Activated T-helper 1 cell treated with Interleukin-2 at 50 U/mL for 16 hours (primary cell): ENCODE data around the gene VMAC.
"Not testable (repeated sequence)": the region's sequence is repeated elsewhere in the genome, so short reads cannot be mapped to it uniquely, and the experiment has no call there.

Source experiments
- DNase-seq: peaks from one replicate; pipeline ENCODE4 v3.0.0-alpha.2; 2020; ENCODE audit warnings: low read depth

VMAC gene

DNA sequence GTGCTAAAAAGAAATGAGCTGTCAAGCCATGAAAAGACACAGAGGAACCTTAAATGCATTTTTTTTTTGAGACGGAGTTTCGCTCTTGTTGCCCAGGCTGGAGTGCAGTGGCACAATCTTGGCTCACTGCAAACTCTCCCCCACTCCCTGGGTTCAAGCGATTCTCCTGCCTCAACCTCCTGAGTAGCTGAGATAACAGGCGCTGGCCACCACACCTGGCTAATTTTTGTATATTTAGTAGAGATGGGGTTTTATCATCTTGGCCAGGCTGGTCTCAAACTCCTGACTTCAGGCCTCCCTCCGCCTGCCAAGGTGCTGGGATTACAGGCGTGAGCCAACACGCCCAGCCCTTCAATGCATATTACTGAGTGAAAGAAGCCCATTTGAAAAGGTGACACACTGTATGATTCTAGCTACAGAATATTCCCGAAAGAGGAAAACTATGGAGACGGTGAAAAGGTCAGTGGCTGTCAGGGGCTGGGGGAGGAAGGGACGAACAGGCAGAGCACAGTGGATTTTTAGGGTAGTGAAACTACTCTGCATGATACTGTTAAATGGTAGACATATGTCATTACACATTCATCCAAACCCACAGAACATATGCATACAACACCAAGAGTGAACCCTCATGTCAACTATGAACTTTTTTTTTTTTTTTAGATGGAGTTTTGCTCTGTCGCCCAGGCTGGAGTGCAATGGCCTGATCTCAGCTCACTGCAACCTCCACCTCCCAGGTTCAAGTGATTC is 20.4 kb upstream of the VMAC start:
- DNase-seq = not testable (repeated sequence)

DNA sequence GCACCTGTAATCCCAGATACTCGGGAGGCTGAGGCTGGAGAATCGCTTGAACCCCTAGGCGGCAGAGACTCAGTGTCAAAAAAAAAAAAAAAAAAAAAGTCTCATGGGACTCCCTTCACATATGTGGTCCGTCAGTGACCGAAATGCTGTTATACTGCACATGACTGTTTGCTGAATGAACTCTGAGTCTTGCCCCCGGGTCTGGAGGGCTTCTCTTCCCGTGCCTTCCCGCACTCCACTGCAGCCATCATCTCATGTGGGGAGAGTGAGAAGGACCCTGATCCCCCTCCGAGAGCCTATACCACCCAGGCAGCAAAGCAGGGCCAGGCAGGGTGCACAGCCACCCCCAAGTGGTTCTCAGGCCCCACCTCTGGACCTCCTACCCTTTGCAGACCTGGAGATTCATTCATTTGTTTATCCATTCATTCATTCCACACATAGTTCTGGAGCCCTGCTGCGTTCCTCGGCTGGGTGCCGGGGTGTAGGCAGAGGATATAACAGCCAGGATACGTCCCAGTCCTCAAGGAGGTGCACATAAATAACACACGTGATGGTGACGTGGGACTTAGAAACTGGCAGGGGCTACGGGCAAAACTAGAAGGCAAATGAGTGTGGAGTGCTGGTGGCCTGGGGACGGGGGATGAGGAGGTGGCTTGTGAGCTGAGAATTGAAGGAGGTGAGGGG is 15.2 kb upstream of the VMAC start:
- DNase-seq = no peak

DNA sequence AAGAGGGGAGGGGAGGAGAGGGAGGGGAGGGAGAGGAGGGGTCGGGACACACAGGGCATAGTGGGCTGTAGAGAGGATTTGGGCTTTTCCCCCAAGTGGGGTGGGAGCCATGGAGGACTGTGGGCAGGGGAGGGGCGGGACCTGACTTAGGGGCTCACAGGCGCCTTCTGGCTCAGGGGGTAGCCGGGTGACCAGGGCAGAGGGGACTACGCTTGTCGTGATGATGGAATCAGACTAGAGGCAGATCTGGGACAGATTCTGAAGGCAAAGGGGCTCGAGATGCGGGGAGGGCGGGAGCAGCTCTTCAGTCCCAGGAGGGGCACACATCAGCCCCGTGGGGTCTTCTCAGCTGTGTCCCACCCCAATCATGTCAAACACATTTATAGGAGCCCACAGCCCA is 14.6 kb upstream of the VMAC start:
- no peak for DNase-seq

DNA sequence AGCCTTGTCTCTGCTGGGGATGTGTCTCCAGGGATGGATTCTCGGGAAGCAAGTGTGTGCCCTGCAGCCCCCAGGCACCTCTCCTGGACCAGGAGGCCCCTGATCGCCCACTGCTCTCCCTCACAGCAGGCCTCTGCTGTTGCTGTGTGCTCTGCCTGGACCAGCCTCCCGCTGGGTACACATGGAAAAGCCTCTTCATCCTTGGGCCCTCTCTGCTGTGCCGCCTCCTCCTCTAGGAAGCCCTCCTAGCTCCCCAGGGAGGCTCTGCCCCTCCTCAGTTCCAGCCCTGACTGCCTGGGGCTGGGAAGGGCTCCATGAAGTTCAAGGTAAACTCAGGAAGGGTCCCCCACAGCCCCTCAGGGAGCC is 13.1 kb upstream of the VMAC start:
- no peak for DNase-seq

DNA sequence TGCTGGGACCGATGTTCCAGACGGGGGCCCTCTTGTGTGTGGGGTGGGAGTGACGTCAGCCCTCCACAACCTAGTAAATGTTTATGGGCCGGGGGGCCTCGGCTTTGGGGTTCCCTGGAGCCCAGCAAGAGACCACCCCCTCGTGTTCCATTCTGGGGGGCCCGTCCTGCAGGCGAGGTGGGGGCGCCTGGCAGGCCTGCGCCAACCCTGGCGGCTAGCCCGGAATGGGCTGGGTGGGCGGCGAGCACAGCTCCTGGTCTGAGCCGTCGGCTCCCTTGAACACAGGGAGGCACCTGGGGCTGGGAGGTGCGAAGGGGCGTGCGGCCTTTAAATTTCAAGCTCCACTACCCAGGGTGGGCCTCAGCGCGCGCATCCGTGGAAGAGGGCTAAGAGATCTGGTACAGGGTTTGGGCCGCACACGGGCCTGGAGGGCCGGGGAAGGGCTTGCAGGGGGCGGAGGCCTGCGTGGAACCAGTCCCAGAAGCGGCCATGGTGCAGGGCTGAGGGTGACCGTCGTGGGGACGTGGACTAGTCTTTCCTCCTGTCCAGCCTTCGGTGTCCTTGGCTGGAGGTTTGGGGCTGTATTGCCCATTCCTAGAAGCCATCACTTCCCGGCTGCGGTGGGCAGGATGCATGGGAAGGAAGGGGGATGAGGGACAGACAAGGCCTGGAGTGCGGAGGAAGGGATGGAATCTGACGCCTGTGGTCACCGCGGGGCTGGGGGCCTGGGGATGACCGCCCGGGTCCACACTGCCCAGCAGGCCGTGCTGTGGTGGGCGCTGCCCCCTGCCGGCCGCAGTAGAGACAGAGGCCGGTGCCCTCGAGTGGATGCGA is 12.5 kb upstream of the VMAC start:
- DNase-seq = no peak

DNA sequence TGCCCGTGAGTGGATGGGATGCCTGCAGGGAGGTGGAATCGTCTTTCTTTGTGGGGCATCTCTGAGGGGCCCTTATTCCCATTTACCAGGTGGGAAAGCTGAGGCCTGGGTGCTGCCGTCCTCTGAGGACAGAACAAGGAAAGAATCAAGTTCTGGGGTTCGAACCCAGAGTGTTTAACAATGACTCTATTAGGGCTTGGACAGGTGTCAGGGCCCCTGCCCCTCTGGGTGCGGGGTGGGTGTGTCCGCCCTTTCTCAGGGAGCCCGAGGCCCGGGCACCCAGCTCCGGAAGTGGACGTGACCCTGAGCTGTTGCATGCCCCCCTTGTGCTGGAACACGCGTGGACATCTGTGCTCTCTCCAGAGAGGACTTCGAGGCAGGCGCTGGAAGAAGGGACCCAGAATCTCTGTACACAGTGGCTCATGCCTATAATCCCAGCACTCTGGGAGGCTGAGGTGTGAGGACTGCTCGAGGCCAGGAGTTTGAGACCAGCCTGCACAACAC is 11.8 kb upstream of the VMAC start:
- DNase-seq = no peak

DNA sequence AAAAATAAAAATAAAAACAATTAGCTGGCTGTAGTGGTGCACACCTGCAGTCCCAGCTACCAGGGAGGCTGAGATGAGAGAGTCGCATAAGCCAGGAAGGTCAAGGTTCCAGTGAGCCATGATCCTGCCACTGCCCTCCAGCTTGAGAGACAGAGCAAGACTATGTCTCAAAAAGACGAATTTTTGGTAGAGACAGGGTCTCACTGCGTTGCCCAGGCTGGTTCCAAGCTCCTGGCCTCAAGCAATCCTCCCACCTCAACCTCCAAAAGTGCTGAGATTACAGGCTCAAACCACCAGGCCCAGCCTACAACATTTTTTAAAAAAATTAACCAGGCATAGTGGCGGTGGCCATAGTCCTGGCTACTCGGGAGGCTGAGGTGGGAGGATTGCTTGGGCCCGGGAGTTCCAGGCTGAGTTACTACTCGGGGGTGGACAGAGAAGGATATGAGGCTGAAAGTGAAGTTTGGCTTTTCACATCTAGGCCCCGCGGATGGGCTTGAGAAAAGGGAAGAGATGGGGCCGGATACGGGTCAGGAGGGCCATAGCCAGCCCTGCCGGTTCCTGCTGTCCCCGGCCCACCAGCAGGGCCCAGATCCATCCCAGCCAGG is 11.3 kb upstream of the VMAC start:
- no peak for DNase-seq

DNA sequence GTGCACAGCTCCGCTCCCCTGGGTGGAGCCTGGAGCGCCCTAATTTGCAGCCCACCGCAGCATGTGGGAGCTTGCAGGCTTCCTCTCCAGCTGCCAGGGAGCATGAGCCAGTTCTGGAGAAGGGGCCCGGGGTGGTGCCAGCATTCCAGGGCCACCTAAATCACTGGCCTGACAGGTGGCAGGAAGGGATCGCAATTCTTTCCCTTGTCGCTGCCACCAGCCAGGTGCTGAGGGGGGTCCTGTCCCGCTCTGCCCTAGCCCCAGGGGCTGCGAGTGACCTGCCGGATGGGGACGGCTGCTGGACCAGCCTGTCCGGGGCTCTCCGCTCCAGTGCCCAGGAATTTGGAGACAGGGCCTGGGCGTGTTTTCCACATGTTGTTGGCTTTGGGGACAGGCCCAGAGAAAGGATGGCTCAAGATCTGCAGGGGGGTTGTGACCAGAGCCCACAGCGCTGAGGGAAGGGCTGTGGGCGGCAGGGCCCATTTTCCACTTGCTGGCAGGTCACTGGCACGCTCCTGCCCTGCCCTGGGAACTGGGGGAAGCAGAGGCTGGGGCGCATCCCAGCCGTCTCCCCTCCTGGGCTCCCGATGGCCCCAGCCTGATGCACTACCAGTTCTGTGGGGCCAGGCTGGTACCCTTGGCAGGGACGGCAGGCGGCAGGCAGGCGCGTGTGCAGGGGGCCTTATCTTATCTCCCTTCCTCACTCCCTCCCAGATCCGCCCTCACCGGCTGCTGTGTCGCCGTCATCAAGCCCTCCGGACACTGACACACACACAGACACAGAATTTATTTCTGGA is 10.6 kb upstream of the VMAC start:
- DNase-seq = no peak

DNA sequence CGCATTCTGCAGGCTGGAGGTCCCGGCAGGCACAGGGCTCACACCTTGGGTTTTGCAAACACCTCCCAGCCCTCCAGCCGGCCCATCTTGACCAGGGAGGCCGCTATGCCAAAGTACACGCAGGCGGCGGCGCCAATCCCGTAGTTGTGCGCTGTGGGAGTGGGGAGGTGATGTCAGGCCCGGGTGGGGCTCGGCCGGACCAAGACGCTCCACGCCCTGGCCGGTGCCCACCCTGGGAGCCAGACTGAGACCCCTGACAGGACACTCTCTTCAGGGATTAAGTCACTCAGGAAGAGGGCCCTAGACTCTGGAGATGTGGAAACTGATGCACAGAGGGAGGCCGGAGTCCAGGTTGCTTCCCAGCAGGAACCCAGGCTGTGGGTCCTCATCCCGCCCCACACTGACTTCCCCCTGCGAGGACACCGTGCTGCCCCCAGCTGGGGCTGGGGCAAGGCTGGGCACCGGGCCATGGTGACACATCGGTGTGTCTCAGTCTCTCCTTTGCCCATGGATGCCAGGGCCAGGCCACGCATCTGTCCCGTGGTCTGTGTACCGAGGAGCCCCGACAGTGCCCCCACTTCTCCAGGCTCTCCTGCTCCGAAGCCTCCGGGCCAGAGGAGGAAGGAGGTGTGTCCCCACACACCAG is 9.8 kb upstream of the VMAC start:
- DNase-seq = no peak

DNA sequence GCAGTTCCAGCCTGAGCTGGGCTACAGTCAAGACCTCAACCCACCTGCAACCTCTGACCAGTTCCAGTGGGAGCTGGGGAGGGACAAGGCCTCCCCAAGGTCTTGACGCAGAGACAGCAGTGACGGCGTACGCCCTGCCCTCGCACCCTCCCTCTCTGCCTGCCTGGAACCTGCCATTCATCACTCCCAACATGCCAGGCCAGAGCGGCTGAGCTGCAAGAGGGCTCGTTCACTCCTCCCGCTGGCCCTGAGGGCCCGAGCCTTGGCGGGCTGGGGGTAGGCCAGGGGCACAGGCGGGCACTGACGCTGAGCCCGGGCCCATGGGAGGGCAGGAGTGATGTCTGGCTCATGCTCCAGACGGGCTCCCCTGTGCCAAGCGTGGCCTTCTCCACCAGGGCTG is 9.3 kb upstream of the VMAC start:
- DNase-seq = no peak

DNA sequence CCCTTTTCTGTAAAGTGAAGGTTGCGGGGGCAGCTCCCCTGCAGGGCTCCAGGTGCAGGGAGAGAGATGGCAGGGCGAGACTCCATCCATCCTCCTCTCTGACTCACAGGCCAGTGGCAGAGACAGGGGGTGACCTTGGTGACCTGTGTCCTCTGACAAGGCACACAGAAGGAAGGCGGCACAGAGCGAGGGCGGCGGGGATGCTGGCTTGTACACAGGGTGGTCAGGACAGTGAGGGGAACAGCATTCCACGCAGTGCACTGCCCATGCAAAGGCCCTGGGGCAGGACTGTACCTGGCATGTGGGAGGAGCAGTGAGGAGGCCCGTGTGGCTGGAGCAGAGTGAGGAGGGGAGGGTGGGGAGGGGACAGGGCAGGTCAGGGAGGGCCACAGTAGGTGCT is 8.8 kb upstream of the VMAC start:
- no peak for DNase-seq

DNA sequence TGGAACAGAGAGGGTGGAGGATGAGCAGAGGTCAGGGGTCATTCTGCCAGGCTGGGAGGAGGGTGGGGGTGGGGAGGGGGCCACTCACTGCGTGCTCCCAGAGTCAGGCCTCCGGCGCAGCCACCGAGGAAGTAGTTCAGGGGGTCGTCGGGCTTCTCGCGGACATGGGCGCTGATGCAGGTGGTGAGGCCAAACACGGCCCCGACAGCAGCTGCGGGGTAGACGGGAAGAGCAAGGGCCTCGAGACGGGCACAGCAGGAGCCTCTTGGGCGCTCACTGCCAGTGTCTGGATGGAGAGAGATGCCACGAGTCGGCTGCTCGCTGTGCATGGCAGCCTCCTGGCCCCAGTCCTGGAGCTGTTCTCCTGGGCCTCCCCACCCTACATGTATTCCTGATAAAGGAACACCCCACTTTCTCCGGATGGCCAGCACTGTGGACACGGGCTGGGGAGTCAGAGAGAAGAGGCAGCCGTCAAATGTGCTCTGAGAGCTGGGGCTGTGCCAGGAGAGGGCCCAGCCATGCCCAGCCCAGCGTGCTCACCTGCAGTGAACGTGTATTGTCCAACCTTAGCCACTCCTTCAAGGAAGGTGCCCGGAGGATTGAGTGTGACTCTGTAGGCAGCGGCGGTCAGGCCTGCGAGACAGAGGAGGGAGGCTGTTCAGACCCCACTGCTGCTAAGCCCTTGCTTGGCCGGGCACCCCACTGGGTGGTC is 8.2 kb upstream of the VMAC start:
- DNase-seq = no peak

DNA sequence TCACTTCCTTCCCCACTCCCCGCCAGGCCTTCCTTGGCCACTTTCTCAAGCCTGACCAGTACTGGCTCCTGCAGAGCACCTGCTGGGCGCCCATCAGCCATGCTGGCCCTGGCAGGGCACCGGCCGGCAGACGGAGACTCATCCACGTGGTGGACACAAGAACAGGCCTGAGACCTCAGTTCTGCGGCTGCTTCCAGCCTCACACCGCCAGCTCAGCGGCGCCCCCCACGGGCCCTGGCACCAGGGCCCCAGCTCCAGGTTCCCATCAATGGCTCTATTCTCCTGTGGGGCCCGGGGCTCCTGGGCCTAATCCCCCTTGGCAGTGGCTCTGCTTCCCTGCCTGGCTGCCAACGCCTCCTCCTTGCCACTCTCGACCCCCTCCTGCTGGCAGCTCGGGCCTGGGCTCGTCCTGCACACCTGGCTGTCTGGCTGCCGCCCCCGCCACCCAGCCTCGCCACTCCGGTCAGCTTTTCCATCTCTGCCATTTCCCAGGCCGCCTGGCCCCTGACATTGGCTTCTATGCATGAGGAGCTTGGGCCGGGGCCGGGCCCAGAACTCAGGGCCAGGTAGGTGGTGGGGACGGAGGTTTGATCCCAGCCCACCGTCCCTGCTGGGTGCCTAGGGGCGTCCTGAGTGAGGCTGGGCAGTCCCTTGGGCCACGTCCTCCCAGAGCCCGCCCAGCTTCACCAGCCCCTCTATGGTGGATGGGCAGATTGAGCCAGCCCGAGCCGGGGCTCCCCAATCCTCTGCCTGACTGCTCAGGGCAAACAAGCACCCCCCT is 7.3 kb upstream of the VMAC start:
- no peak for DNase-seq

DNA sequence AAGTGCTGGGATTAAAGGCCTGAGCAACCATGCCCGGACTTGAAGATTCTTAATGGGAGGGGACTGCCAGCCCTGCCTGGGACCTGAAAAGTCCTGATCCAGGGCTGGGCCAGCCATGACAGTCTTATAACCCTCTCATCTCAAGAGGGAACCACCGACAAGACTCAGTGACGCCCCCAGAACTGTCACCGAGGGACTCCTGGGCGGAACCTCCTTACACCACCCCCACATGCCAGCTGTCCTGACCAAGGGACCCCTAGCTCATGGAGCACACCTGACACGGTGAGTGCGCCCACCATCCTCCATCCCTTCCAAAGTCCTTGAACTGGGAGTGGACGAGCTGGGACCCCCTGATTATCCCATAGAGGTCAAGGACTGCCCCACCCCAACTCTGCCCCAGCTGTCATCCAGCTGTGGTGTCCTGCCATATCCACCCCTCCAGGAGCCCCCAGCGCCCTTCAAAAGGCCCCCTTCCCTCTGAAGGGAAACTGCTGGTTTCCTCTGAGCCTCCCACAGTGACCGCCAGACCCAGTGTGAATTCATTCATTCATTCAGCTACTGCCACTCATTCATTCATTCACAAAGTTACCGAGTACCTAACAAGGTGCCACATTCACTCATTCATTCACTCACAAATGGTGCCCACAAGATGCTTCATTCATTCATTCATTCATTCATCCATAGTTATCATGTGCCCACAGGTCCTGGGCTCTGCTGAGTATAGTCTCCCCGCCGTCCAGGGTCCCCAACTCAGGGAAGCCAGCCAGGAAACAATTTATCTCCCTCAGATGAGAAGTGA is 4.7 kb upstream of the VMAC start:
- no peak for DNase-seq

DNA sequence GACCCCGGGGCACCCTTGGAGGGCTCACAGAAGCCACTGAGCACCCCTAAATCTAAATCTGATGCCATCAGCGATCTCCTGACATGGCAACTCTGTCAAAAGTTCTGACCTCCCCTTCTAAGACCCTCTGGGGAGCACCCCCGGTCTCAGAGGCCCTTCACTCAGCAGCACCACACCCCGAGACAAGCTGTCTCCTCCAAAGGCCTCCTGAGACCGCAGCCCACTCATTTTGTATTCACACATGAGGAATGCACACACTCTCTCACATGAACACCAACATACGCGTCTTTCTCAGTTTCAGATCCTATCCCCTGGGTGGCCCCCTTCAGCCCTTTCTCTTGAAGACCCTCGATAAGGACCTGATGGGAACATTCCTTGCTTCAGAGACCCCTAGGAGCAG is 3.7 kb upstream of the VMAC start:
- DNase-seq = no peak

DNA sequence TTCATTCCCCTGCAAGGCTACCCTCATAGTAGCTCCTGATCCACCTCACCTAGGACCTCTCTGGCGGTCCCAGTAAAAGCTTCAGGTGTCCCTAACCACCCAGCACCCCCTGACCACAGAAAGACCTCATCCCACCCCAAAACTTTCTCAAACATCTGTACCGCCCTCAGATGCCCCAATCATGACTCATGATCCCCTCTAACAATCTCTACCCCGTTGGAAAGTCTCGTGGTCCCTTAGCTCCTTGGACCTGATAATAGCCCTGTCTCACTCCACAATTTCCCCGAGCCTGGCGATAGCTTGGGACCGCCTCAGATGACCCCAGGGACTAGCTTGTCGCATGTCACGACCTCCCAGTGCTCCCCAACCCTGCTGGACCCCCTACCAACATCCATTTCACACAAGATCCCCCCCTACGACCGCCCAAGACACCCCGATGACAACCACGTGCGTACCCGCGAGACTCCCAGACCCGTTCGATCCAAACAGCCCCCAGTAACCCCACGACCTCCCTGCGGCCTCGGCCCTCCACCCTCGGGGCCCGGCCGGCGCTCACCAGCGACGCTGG is 1.5 kb upstream of the VMAC start:
- no peak for DNase-seq

DNA sequence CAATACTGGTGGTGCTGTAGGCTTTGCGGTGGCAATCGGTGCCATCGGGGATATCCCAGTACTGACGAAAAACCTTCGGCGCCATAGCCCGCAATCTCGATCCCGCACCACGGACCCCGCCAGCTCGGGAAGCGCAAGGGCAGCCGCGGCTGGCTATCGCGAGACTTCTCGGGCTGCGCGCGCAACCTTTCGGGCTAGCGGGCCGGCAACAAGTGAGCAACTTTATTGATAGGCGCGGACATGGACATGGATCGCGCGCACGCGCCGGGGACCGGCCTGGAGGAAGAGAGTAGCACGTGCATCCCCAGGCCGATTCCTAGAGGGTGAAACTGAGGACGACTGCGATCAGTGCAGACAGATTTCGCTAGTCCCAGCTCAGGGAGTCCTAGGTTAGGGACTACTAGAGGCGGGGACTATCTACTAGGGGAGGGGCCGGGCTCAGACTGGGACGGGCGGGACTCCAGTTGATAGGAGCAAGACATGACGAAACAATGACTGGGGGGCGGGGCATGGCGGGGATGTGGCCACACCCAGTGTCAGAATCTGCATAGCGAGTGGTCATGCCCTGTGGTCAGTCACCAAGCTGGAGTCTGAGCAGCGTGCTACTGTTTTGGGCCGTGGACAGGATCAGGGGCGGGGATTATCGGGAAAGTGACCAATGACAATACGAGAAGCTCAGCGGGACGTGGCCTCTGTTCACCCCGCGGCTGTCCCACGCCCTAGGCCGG is 884 bp upstream of the VMAC start, which contains the start of gene NDUFA11:
NDUFA11 (minus strand) TSS at position 167 of the 728 bp plus-strand sequence; CDS start at position 85, 82 bp downstream.
- peak; percentile 93 for DNase-seq
